ENCODE data around the gene POLR1E. TPM values are rescaled to one million over a fixed set of nuclear protein-coding genes. Genes with fewer than 3 reads are reported as not detected.

The POLR1E gene
- total RNA-seq, 1 experiment from 2014 or later = 60.9 TPM

DNA sequence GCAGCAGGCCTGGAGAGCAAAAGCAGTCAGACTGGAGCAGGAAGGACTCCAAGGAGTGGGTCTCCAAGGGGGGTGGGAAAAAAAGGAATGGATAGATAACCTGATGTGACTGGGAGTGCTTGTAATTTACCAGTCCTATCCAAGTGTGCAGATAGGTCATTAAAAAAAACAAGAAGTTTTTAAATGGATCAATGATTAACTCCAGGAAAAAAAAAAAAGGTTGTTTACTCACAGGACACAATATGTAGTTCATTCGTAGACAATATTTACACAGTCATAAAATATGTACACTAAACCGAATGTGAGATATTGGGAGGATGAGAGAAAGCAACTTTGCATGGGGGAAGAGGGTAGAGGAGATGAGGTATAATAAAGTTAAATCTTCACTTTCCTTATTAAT, 40.9 kb upstream of the POLR1E start:
- ChIA-PET POLR2A (no interaction called here), CTCF (no interaction called here), RAD21 (ENCODE audit: low non-redundant PET in 1 of 2, low total read pairs in 2 of 2, uncharacterized antibody in 2 of 2, unreplicated experiment in 2 of 2) (no interaction called here)
- ATAC-seq (no peak), DNase-seq (ENCODE audit: low read depth, low spot score) (no peak)
- no peaks in the 10 kb centered on the region for H3K27me3 ChIP-seq (ENCODE audit: insufficient read depth, low read length)
- no peaks in the 10 kb centered on the region for H3K9me2 ChIP-seq (ENCODE audit: insufficient read depth)
- no peak overlapping the region for H2AFZ ChIP-seq (ENCODE audit: low read depth, low read length, poor library complexity, severe bottlenecking)
- no TSS peak for BruUV-seq (replicated peaks)
- H4K20me1 ChIP-seq (ENCODE audit: insufficient read depth) = peaks cover 34% of the 10 kb centered on the region; the same call in 1 of the 2 replicates
- intact Hi-C loops (cut with micrococcal nuclease) = no loop called here
- no peak overlapping the region for H3K9ac ChIP-seq (ENCODE audit: low read length)
- peaks cover 0 to 19% of the 10 kb centered on the region in 2 experiments; a peak in 3 of 4 replicates for H3K4me1 ChIP-seq (ENCODE audit: control insufficient read depth in 1 of 2, insufficient read depth in 2 of 2, low read length in 2 of 2)
- no peak overlapping the region for H3K4me3 ChIP-seq (replicated peaks in 1 of 2; ENCODE audit: low read depth in 1 of 2, low read length in 2 of 2)
- no peak overlapping the region for H3K27ac ChIP-seq (ENCODE audit: low read depth, low read length)
- no peak overlapping the region for H3K4me2 ChIP-seq (ENCODE audit: low read length)
- peaks cover 99% of the 10 kb centered on the region for H3K79me2 ChIP-seq (ENCODE audit: insufficient read depth, low read length)
- TF ChIP-seq ELF1 (IDR thresholded peaks at IDR 0.05; ENCODE audit: borderline replicate concordance, low read depth) (no peak), ZFX (IDR thresholded peaks at IDR 0.05) (no peak), CBX3 (IDR thresholded peaks at IDR 0.05; ENCODE audit: low read depth) (no peak), POLR2A (IDR thresholded peaks at IDR 0.05; ENCODE audit: borderline replicate concordance, extremely low read depth, insufficient read depth, insufficient read length) (no peak), TCF7L2 (IDR thresholded peaks at IDR 0.05; ENCODE audit: borderline replicate concordance, extremely low read depth, insufficient read depth, insufficient read length) (no peak), SIN3A (IDR thresholded peaks at IDR 0.05; ENCODE audit: low read depth) (no peak), EZH2 (IDR thresholded peaks at IDR 0.05) (no peak), JUND (IDR thresholded peaks at IDR 0.05) (no peak), RAD21 (IDR thresholded peaks at IDR 0.05; ENCODE audit: low read depth) (no peak)
- TF ChIP-seq, protein P1, sequence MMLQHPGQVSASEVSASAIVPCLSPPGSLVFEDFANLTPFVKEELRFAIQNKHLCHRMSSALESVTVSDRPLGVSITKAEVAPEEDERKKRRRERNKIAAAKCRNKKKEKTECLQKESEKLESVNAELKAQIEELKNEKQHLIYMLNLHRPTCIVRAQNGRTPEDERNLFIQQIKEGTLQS (IDR thresholded peaks at IDR 0.05) = no peak
- TF ChIP-seq, protein P2, sequence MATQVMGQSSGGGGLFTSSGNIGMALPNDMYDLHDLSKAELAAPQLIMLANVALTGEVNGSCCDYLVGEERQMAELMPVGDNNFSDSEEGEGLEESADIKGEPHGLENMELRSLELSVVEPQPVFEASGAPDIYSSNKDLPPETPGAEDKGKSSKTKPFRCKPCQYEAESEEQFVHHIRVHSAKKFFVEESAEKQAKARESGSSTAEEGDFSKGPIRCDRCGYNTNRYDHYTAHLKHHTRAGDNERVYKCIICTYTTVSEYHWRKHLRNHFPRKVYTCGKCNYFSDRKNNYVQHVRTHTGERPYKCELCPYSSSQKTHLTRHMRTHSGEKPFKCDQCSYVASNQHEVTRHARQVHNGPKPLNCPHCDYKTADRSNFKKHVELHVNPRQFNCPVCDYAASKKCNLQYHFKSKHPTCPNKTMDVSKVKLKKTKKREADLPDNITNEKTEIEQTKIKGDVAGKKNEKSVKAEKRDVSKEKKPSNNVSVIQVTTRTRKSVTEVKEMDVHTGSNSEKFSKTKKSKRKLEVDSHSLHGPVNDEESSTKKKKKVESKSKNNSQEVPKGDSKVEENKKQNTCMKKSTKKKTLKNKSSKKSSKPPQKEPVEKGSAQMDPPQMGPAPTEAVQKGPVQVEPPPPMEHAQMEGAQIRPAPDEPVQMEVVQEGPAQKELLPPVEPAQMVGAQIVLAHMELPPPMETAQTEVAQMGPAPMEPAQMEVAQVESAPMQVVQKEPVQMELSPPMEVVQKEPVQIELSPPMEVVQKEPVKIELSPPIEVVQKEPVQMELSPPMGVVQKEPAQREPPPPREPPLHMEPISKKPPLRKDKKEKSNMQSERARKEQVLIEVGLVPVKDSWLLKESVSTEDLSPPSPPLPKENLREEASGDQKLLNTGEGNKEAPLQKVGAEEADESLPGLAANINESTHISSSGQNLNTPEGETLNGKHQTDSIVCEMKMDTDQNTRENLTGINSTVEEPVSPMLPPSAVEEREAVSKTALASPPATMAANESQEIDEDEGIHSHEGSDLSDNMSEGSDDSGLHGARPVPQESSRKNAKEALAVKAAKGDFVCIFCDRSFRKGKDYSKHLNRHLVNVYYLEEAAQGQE (IDR thresholded peaks at IDR 0.05; ENCODE audit: low read depth) = no peak
- no peaks in the 10 kb centered on the region for H3K9me3 ChIP-seq (ENCODE audit: control insufficient read depth in 1 of 2, insufficient read depth in 1 of 2, low read depth in 1 of 2, low read length in 2 of 2)
- H3K36me3 ChIP-seq (ENCODE audit: control insufficient read depth in 1 of 2, insufficient read depth in 2 of 2, low read length in 2 of 2) = peaks cover 13 to 51% of the 10 kb centered on the region in 2 experiments
